ENCODE measurements around the gene SLC25A44.

SLC25A44 gene

DNA sequence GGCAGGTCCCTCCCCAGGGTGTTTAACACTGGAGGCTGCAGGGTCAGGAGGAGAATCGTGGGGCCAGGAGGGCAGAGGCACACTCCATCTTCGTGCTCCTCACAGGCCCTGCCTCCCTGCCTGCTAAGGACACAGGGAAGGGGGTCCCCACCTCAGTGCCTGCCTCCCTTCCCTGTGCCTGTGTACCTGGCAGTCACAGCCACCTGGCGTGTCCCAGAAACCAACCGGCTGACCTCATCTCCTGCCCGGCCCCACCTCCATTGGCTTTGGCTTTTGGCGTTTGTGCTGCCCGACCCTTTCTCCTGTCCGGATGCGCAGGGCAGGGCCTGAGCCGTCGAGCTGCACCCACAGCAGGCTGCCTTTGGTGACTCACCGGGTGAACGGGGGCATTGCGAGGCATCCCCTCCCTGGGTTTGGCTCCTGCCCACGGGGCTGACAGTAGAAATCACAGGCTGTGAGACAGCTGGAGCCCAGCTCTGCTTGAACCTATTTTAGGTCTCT is 47.5 kb downstream of the SLC25A44 start:
- TF ChIP-seq, protein P1, sequence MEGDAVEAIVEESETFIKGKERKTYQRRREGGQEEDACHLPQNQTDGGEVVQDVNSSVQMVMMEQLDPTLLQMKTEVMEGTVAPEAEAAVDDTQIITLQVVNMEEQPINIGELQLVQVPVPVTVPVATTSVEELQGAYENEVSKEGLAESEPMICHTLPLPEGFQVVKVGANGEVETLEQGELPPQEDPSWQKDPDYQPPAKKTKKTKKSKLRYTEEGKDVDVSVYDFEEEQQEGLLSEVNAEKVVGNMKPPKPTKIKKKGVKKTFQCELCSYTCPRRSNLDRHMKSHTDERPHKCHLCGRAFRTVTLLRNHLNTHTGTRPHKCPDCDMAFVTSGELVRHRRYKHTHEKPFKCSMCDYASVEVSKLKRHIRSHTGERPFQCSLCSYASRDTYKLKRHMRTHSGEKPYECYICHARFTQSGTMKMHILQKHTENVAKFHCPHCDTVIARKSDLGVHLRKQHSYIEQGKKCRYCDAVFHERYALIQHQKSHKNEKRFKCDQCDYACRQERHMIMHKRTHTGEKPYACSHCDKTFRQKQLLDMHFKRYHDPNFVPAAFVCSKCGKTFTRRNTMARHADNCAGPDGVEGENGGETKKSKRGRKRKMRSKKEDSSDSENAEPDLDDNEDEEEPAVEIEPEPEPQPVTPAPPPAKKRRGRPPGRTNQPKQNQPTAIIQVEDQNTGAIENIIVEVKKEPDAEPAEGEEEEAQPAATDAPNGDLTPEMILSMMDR (IDR thresholded peaks at IDR 0.05; ENCODE audit: low read depth, low read length, missing control alignments) = no peak
- DNase-seq (ENCODE audit: extremely low read depth, low read depth) = no peak
- H3K4me3 ChIP-seq (replicated peaks; ENCODE audit: low read depth, low read length) = no peak overlapping the region

DNA sequence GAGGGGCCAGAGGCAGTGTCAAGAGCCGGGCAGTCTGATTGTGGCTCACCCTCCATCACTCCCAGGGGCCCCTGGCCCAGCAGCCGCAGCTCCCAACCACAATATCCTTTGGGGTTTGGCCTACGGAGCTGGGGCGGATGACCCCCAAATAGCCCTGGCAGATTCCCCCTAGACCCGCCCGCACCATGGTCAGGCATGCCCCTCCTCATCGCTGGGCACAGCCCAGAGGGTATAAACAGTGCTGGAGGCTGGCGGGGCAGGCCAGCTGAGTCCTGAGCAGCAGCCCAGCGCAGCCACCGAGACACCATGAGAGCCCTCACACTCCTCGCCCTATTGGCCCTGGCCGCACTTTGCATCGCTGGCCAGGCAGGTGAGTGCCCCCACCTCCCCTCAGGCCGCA is 48.0 kb downstream of the SLC25A44 start, which contains the start of gene BGLAP:
Gene BGLAP (plus strand): TSS at position 259 of the 400 bp plus-strand sequence. CDS start 48 bp downstream, at position 307.
- H3K4me3 ChIP-seq (replicated peaks; ENCODE audit: low read depth, low read length) = no peak within 1 kb of the TSS
- TF ChIP-seq, protein P1 (IDR thresholded peaks at IDR 0.05; ENCODE audit: low read depth, low read length, missing control alignments) = no peak
- no peak for DNase-seq (ENCODE audit: extremely low read depth, low read depth)

DNA sequence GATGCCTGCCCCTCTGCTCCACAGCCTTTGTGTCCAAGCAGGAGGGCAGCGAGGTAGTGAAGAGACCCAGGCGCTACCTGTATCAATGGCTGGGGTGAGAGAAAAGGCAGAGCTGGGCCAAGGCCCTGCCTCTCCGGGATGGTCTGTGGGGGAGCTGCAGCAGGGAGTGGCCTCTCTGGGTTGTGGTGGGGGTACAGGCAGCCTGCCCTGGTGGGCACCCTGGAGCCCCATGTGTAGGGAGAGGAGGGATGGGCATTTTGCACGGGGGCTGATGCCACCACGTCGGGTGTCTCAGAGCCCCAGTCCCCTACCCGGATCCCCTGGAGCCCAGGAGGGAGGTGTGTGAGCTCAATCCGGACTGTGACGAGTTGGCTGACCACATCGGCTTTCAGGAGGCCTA is 48.8 kb downstream of the SLC25A44 start:
- no peak for DNase-seq (ENCODE audit: extremely low read depth, low read depth)
- H3K4me3 ChIP-seq (replicated peaks; ENCODE audit: low read depth, low read length) = no peak overlapping the region
- TF ChIP-seq, protein P1 (IDR thresholded peaks at IDR 0.05; ENCODE audit: low read depth, low read length, missing control alignments) = no peak

DNA sequence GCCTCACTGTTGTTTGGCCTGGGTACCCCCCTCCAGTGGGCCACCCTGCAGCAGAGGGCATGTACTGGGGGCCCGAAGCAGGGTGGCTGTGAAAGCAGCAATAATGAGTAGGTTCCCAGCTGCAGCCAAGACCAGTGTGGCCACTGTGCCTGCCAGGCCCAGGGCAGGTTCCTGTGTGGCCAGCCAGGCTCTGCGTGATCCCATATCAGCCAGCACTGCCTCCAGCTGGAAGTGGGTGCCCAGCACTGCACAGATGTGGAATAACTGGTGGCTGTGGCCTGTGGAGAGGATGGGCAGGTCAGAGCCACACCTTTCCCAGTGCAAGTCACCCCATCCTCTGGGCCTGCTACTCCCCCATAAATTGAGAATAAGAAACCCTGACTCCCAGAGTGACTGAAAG is 50.2 kb downstream of the SLC25A44 start:
- DNase-seq (ENCODE audit: extremely low read depth, low read depth) = no peak
- no peak overlapping the region for H3K4me3 ChIP-seq (replicated peaks; ENCODE audit: low read depth, low read length)
- TF ChIP-seq, protein P1 (IDR thresholded peaks at IDR 0.05; ENCODE audit: low read depth, low read length, missing control alignments) = no peak

DNA sequence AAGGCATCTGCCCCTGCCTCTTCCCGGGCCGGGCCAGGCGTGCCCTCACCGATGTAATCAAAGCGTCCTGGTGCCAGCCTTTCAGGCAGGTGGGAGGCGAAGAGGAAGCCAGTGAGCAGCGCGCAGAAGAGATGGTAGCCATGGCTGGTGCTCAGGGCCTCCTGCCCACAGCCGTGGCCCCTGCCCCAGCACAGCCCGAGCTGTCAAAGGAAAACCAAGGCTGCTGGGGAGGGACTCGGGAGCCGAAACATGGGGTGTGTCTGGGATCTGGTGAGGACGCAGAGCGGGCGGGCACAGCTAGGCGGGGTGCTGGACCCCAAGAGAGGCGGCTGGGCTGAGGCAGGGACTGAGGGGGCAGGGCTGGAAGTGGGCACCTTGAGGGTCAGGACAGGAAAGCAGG is 50.8 kb downstream of the SLC25A44 start:
- TF ChIP-seq, protein P1 (IDR thresholded peaks at IDR 0.05; ENCODE audit: low read depth, low read length, missing control alignments) = no peak
- no peak overlapping the region for H3K4me3 ChIP-seq (replicated peaks; ENCODE audit: low read depth, low read length)
- no peak for DNase-seq (ENCODE audit: extremely low read depth, low read depth)

DNA sequence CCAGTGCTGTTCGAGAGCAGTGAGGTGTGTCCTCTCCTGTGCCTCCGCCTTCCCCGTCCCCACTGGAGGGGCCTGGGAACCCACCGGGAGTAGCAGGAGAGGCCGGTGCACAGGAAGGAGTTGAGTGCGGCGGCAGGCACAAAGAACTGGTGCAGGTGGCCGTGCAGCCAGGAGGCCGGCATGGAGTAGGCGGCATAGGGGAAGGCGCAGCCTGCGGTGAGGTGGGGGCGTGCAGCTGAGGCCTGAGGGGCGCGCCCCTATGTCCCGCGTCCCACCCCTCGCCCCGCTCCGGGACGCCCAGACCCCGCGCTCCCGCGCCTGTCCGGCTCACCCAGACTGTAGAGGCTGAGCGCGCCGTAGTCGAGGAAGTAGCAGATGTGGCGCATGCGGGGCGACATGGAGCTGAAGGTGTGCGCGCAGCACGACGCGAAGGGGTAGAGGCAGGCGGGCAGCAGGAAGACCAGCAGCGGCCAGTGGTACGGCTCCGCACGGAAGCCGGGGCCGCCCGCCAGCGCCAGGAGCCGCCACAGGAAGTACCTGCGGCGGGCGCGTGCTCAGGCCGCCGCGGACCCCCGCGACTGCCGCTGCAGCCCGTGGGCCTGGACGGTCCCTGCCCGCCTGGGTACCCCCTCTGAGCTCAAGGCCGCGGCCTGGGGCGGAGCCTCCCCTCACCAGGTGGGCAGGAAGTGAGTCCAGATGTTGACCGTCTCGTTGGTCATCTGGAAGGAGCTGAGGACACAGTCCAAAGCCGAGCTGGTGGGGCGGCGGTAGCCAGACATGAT is 51.7 kb downstream of the SLC25A44 start:
- DNase-seq (ENCODE audit: extremely low read depth, low read depth) = no peak
- peak overlapping the region; percentile 27 for H3K4me3 ChIP-seq (replicated peaks; ENCODE audit: low read depth, low read length)
- TF ChIP-seq, protein P1 (IDR thresholded peaks at IDR 0.05; ENCODE audit: low read depth, low read length, missing control alignments) = no peak

Measured in HFF-Myc (cell line).